Glomerular visceral epithelial cell (primary cell): ENCODE results near the gene GPR89B.
"Not testable (repeated sequence)": the region's sequence is repeated elsewhere in the genome, so short reads cannot be mapped to it uniquely, and the experiment has no call there.

ENCODE experiments used
- DNase-seq: peaks from one replicate; pipeline ENCODE4 v3.0.0-alpha.2; 2016; ENCODE audit errors: extremely low spot score

GPR89B gene

GRCh38 chr1:148032247-148032646 lies 104.0 kb downstream of the GPR89B start:
- not testable (repeated sequence) for DNase-seq

GRCh38 chr1:148032690-148033089 lies 104.5 kb downstream of the GPR89B start:
- DNase-seq = not testable (repeated sequence)

GRCh38 chr1:148033147-148033546 lies 104.9 kb downstream of the GPR89B start:
- not testable (repeated sequence) for DNase-seq

DNA sequence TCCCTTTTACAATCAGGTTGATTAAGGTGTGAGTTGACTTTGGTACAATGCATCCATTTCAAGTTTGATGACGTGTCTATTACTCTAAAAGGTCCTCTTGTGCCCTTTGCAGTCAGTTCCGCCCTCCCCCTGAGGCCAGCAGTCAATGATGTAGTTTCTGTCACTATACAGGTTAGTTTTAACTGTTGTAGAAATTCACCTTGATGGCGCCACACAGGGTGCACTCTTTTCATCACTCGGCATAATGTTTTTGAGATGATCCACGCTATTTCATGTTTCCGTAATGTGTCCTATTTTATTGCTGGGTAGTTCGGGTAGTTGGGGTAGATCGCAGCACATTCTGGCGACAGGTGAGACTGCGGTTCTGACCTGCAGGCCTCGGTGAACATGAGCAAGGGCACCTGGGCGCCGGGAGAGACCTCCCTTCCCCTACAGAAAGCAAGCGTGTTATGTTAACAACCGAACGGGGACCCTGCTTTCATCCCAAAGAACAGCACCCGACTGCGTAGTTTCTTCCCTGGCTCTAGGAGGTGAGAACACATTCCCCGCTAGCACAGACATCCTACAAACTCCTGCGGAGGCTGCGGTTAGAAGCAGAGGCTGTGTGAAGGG lies 109.7 kb downstream of the GPR89B start:
- DNase-seq = not testable (repeated sequence)

GRCh38 chr1:148038462-148039333 lies 110.5 kb downstream of the GPR89B start:
- DNase-seq = peak; percentile 91
